NCI-H69 (cell line): ENCODE data around the gene SCAP.

Experiments used
- DNase-seq: peaks from one replicate; lab custom pipeline; 2025; lab: John Stamatoyannopoulos, UW

The SCAP gene

DNA sequence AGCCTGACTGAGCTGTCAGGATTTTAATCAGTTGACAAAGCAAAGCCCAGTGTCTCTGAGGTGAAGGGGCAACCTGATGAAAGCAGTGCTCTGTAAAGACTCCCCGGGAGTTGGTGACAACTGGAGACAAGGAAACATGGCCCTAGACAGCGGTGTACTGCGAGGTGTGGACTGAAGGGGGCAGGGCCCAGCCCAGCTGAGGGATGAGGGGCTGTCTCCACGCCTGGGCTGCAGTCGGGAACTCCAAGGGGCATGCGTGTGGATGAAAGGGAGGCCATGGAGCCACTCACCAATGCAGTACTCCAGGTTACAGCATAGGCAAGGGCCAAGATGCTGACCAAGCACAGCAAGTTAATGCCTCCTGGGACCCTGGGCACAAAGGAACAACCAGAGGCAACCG, 45.1 kb downstream of the SCAP start:
- no peak for DNase-seq

DNA sequence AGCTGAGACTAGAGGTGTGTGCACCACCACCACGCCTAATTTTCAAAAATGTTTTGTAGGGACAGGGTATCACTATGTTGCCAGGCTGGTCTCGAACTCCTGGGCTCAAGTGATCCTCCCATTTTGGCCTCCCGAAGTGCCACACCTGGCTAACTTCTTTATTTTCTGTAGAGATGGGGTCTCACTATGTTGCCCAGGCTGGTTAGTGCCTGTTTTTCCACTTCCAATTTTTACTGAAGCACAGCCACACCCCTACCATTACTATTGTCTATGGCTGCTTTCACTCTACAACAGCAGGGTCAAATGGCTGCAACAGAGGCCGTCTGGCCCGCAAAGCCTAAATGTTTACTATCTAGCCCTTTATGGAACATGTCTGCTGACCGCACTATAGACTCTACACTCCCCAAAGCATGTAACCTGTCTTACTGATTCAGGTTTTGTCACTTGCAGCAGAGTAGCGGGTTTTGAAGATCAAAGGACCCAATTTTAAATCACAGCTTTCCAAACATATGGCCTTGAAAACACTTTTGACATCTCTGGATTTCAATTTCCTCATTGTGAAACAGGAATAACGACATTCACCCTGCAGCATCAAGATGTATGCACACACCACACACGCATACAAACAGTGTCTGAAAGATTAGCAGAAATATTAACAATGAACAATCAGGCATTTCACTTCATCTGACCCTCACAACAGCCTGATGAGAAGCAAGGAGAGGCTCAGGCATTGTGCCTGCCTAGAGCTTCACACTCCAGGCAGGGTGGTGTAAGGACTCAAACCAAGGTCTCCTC, 46.1 kb downstream of the SCAP start:
- no peak for DNase-seq

DNA sequence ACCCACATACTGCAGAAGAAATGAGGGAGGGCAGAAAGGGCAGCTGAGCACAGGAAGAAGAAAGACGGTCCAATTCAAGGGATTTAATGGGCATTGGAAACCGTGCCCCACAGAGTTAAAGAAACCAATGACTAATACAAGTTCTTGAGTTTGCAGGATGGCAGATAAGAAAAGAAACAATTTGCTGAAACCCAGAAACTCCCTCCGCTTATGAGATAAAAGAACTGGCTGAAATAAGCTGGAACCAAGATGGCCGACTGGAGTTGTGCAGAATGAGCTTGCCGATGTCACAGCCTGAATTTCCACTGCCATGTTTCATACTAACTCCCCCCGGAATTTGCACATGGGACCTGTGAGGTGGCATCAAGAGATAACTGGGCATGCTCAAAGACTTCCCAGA, 47.1 kb downstream of the SCAP start:
- no peak for DNase-seq

GRCh38 chr3:47427866-47428265, 47.9 kb downstream of the SCAP start:
- DNase-seq: no peak

DNA sequence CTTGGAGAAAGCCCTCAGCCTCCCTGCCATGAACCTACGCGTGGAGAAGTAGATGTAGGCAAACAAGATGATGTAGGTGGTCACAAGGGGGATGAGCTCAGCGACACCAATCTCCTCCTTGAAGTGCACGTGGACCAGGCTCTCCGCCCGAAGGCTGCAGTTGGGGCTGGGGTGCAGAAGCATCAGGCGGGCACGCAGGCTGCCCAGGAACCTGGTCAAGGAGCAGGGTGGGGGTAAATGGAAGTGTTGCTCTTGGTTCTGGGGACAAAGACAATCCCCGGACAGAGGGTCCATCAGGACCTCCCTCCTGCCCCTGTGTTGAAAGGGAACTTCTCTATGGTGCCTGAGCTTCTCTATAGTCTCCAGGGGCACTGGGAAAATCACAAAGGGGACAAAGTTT, 49.8 kb downstream of the SCAP start:
- DNase-seq: no peak

GRCh38 chr3:47425383-47425778, 50.4 kb downstream of the SCAP start:
- no peak for DNase-seq

DNA sequence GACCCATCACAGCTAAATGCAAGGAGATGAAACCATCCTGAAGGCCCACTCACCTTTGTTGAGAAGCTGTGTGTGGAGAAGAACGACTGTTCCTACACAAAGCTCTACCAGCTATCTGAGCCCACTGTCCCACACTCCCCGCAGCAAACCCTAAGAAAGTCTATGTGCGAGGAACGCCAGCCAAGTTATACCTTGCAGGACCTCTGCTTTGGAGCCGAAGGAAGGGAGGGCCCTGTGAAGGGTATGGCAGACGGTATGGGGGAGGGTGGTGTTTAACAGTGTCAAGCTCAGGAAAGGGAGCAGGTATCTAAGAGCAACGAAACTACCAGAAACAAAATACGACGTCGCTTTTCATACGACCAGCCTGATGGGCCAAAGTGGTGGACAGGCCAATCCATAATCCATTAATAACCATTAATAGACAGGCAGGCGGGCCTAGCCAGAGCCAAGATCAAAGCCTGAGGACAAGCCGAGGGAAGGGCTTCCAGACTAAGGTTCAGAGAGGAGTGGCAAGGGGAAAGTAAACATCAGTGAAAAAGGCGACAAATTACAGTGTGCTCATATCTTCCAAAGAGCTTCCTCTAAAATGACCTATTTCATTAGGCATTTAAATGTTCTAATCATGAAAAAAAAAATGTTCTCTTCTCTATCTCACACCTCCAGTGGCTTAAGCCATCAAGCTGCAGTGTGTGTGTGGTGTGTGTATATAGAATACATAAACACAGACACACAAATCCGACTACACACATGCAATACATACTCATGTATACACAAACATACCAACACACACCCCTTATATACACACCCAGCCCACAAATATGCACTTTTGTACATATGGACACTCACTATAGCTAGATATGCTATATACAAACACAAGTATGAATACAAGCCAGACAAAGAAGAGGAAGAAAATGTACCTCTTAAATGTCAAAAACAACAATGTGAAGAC, 51.0 kb downstream of the SCAP start:
- no peak for DNase-seq

DNA sequence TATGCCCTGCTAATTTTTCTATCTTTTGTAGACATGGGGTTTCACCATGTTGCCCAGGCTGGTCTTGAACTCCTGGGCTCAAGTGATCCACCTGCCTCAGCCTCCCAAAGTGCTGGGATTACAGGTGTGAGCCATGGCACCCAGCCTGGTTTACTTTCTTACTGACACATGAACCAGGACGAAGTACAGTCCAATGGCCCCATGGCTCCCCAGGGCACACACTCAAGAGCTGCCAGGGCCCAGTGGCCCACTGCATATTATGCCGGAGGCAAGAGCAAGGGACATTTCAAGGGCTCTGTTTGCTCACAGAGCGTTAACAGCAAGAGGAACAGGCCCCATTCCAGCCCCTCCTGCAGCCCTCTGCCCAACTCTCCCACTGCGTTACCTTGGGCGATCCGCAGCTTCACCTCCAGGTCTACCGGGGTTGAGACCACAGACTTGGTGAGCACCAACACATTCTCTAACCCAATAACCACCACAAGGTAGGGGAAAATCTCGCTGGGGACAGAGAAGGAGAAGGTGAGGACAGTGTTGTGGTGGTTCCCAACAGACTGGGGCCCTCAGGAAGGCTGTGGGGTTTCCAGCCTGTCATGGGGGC, 52.1 kb downstream of the SCAP start:
- no peak for DNase-seq

DNA sequence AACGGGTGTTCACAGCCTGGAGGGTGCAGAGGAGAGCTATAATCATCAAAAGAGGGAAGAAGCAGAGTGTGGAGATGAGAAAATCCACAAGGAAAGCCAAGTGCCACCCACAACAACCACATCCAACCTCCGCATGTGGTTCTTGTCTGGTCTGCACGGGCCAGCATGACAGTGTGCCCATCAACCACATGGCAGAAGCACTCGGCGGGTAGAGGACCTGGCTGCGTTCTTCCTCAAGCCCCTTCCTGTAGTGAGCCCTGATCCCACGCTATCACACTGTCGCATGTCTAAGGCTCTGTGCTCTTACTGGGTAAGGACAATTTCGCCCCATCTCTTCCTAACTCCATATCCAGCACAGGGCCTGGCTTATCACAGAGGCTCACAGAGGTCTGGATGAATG, 53.0 kb downstream of the SCAP start:
- no peak for DNase-seq

- peak; percentile 25 for DNase-seq
Measured at GRCh38 chr3:47421741-47422649, 53.7 kb downstream of the SCAP start.

- DNase-seq: peak; percentile 73
Measured at GRCh38 chr3:47420511-47421484, 54.9 kb downstream of the SCAP start.

DNA sequence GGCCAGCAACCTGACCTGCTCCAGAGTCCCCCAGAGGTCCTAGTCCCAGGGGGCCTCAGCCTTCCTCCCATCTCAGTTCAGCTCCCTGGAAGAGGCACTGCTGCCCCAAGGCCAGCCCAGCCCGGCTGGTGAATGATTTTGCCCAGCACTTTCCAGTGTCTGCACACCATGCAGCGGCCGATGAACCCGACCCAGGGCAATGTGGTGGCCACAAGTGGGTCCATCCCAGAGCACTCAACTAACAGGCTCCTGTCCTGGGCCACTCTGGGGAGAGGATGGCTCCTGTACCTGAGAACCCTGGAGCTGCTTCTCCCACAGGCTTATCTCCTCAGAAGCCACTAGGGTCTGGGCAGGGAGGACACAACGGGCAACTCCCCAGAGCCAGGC, 55.7 kb downstream of the SCAP start:
- no peak for DNase-seq

- no peak for DNase-seq
Measured at GRCh38 chr3:47419083-47420043, 56.4 kb downstream of the SCAP start.

DNA sequence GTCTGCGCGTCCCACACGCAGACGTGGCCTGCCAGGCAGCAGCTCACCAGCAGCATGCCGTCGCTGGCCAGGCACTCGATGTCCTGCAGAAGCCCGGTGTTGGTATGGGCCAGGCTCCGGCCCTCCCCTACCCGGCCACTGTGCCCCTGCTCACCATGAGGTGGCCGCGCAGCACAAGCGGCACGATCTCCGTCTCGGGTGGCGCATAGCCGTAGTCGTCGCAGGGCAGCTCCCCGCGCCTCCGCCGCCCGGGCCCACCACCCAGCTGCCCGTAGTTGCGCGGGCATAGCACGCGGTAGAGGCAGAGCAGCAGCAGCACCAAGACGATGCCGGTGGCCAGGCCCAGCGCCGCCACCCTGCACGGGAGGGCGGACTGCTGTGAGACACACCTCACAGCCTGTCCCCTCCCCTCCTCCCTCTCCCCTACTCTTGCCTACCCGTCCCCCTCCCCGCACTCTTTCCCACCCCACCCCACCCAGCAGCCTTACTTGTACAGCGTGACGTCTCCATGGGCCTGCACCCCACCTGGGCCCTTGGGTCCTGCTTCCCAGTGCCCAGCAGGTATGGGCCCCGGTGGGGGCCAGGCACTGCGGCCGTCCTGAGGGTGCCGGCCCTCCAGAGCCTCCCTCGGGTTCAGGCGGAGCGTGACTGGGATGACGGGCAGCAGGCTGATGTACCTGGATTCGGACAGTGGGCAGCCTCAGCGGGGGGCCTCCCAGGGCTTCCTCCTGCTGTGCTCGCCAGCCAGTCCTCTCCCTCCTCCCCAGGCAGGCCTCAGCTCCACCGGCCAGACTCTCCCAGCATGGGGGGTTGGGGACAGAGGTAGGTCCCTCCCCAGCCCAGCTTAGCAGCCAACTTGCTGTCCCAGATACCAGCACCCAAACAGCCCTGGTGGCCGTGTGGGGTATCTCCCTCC, 57.3 kb downstream of the SCAP start:
- DNase-seq: no peak

- peak; percentile 39 for DNase-seq
Measured at GRCh38 chr3:47416041-47416440, 59.7 kb downstream of the SCAP start.

GRCh38 chr3:47414666-47415587, 60.8 kb downstream of the SCAP start:
- peak; percentile 9 for DNase-seq

GRCh38 chr3:47414161-47414564, 61.6 kb downstream of the SCAP start:
- peak; percentile 6 for DNase-seq
